SK-N-SH (cell line): ENCODE results near the gene ABCE1. TPM values are rescaled to one million over a fixed set of nuclear protein-coding genes. Genes with fewer than 3 reads are reported as not detected.

Experiments
- CTCF ChIA-PET: fragments of 300-600, 350-600 bp; formaldehyde crosslinking; extraction: SDS; loops from one replicate; lab custom pipeline; 2021; lab: Yijun Ruan, JAX
- POLR2A ChIA-PET: fragments of 350-600 bp; sonication (Branson Sonifier 250); formaldehyde crosslinking; extraction: SDS; loops from one replicate; lab custom pipeline; 2020; ENCODE audit warnings: antibody characterized with exemption, inconsistent platforms; lab: Yijun Ruan, JAX
- DNase-seq: peaks from one replicate; pipeline ENCODE4 v3.0.0; 2012
- H2AFZ ChIP-seq: fragments of 200-600 bp; sonication (generic); 2 replicates; pipeline ENCODE4 v1.8.1; 2016; ENCODE audit warnings: antibody characterized with exemption, mild to moderate bottlenecking, low read depth
- H3F3A ChIP-seq: fragments of 200-600 bp; sonication (generic); replicated peaks from 2 replicates; pipeline ENCODE3; 2016; ENCODE audit warnings: antibody characterized with exemption, mild to moderate bottlenecking; ENCODE audit not compliant: insufficient read depth
- H3K27ac ChIP-seq, 2 experiments: fragments of 200-500 bp in 1 of 2; fragments of 200-600 bp in 1 of 2; sonication (Bioruptor generic) in 1 of 2; sonication (generic), shearing (Covaris generic) in 1 of 2; 2 replicates each; pipeline versions ENCODE4 v1.5.1 to v1.6.1; 2014 to 2016; ENCODE audit warnings: low read depth in 2 of 2, inconsistent platforms in 1 of 2, low read length in 1 of 2, mild to moderate bottlenecking in 1 of 2, mixed read lengths in 1 of 2
- H3K27me3 ChIP-seq: fragments of 200-600 bp; sonication (generic), shearing (Covaris generic); 2 replicates; pipeline ENCODE4 v1.6.1; 2016; ENCODE audit warnings: mixed run types; ENCODE audit not compliant: insufficient read depth
- H3K36me3 ChIP-seq, 2 experiments: fragments of 200-500 bp in 1 of 2; fragments of 200-600 bp in 1 of 2; sonication (Bioruptor generic) in 1 of 2; sonication (generic) in 1 of 2; replicated peaks in 1 of 2; 2 replicates each; pipeline versions ENCODE3 to v1.5.1; 2014 to 2016; ENCODE audit warnings: low read length in 1 of 2, mild to moderate bottlenecking in 1 of 2; ENCODE audit not compliant: insufficient read depth in 2 of 2, control insufficient read depth in 1 of 2
- H3K4me1 ChIP-seq, 2 experiments: fragments of 200-500 bp in 1 of 2; fragments of 200-600 bp in 1 of 2; sonication (Bioruptor generic) in 1 of 2; sonication (generic), shearing (Covaris generic) in 1 of 2; 2 replicates each; pipeline versions ENCODE4 v1.5.1 to v1.6.1; 2014 to 2016; ENCODE audit warnings: low read depth in 1 of 2, low read length in 1 of 2, mixed run types in 1 of 2; ENCODE audit not compliant: insufficient read depth in 2 of 2, control insufficient read depth in 1 of 2
- H3K4me2 ChIP-seq: fragments of 200-600 bp; sonication (generic), shearing (Covaris generic); 2 replicates; pipeline ENCODE4 v1.6.1; 2017; ENCODE audit warnings: mixed run types
- H3K4me3 ChIP-seq, 2 experiments: fragments of 200-500 bp in 1 of 2; fragments of 200-600 bp in 1 of 2; sonication (Bioruptor generic) in 1 of 2; sonication (generic), shearing (Covaris generic) in 1 of 2; 2 replicates each; pipeline versions ENCODE4 v1.5.1 to v1.8.1; 2014 to 2016; ENCODE audit warnings: low read depth in 2 of 2, inconsistent platforms in 1 of 2, low read length in 1 of 2, mild to moderate bottlenecking in 1 of 2, mixed read lengths in 1 of 2, moderate library complexity in 1 of 2
- H3K79me2 ChIP-seq: fragments of 200-600 bp; sonication (generic); 2 replicates; pipeline ENCODE4 v1.8.1; 2017; ENCODE audit warnings: mild to moderate bottlenecking; ENCODE audit not compliant: insufficient read depth
- H3K9ac ChIP-seq: fragments of 200-600 bp; sonication (generic); 2 replicates; pipeline ENCODE4 v1.6.1; 2017; ENCODE audit warnings: mixed run types
- H3K9me2 ChIP-seq: fragments of 200-600 bp; sonication (generic); 2 replicates; pipeline ENCODE4 v1.6.1; 2017; ENCODE audit warnings: mixed run types
- H3K9me3 ChIP-seq: fragments of 200-600 bp; sonication (generic); 2 replicates; pipeline ENCODE4 v1.6.1; 2017; ENCODE audit warnings: mixed run types, mild to moderate bottlenecking, moderate library complexity
- H4K20me1 ChIP-seq: fragments of 200-600 bp; sonication (generic); 2 replicates; pipeline ENCODE4 v1.6.1; 2017; ENCODE audit warnings: mild to moderate bottlenecking, mixed run types; ENCODE audit not compliant: insufficient read depth
- CHD2 ChIP-seq: fragments of 150-350 bp; IDR thresholded peaks from 2 replicates; pipeline ENCODE4 v1.6.1; 2018; ENCODE audit warnings: low read length; ENCODE audit not compliant: partially characterized antibody
- ELF1 ChIP-seq: IDR thresholded peaks from 2 replicates; pipeline ENCODE4 v1.4.0; 2012
- EP300 ChIP-seq, 2 experiments: IDR thresholded peaks; 2 replicates each; pipeline versions ENCODE4 v1.4.0 to v1.6.1; 2012; ENCODE audit warnings: borderline replicate concordance in 1 of 2, low read depth in 1 of 2, low read length in 1 of 2
- EZH2phosphoT487 ChIP-seq: fragments of 200-600 bp; sonication (generic); IDR thresholded peaks from 2 replicates; pipeline ENCODE4 v1.6.1; 2017; ENCODE audit warnings: low read depth, mixed run types, mild to moderate bottlenecking, antibody characterized with exemption, moderate library complexity, borderline replicate concordance
- FOXJ3 ChIP-seq: sonication (generic); formaldehyde crosslinking; IDR thresholded peaks from 2 replicates; pipeline ENCODE4 v1.5.1; 2020; ENCODE audit warnings: mild to moderate bottlenecking, missing genetic modification reagents
- FOXM1 ChIP-seq: IDR thresholded peaks from 2 replicates; pipeline ENCODE4 v1.4.0; 2012; ENCODE audit warnings: low read depth, mild to moderate bottlenecking
- GABPA ChIP-seq: IDR thresholded peaks from 2 replicates; pipeline ENCODE4 v1.4.0; 2012; ENCODE audit warnings: low read depth, mild to moderate bottlenecking
- GATA2 ChIP-seq: sonication (generic); formaldehyde crosslinking; IDR thresholded peaks from 2 replicates; pipeline ENCODE4 v1.5.0; 2020; ENCODE audit warnings: mild to moderate bottlenecking, missing genetic modification reagents
- JUND ChIP-seq: IDR thresholded peaks from 2 replicates; pipeline ENCODE4 v1.4.0; 2012
- MAX ChIP-seq: IDR thresholded peaks from 2 replicates; pipeline ENCODE4 v1.4.0; 2012; ENCODE audit warnings: low read depth
- MEF2A ChIP-seq: IDR thresholded peaks from 2 replicates; pipeline ENCODE4 v1.4.0; 2012; ENCODE audit warnings: low read depth, borderline replicate concordance
- MXI1 ChIP-seq: IDR thresholded peaks from 2 replicates; pipeline ENCODE4 v1.6.1; 2012; ENCODE audit warnings: mild to moderate bottlenecking, low read depth, low read length, improper control_type of control experiment
- NFIC ChIP-seq: IDR thresholded peaks from 2 replicates; pipeline ENCODE4 v1.4.0; 2012; ENCODE audit warnings: borderline replicate concordance
- NRF1 ChIP-seq: IDR thresholded peaks from 2 replicates; pipeline ENCODE4 v1.6.1; 2012; ENCODE audit warnings: low read depth, mild to moderate bottlenecking, low read length
- POLR2AphosphoS5 ChIP-seq: IDR thresholded peaks from 2 replicates; pipeline ENCODE4 v1.6.1; 2012; ENCODE audit warnings: low read depth, low read length
- RAD21 ChIP-seq: IDR thresholded peaks from 2 replicates; pipeline ENCODE4 v1.6.1; 2012; ENCODE audit warnings: mild to moderate bottlenecking, low read length
- RCOR1 ChIP-seq: fragments of 150-350 bp; IDR thresholded peaks from 2 replicates; pipeline ENCODE4 v1.6.1; 2017; ENCODE audit warnings: antibody characterized with exemption, low read length
- RFX5 ChIP-seq: IDR thresholded peaks from 2 replicates; pipeline ENCODE4 v1.6.1; 2012; ENCODE audit warnings: mild to moderate bottlenecking, improper control_type of control experiment, low read length
- TAF1 ChIP-seq: IDR thresholded peaks from 2 replicates; pipeline ENCODE4 v1.6.1; 2012; ENCODE audit warnings: low read depth, mild to moderate bottlenecking, low read length, moderate library complexity, borderline replicate concordance
- TCF12 ChIP-seq: IDR thresholded peaks from 2 replicates; pipeline ENCODE4 v1.4.0; 2012
- TEAD4 ChIP-seq: IDR thresholded peaks from 2 replicates; pipeline ENCODE4 v1.4.0; 2012; ENCODE audit warnings: mild to moderate bottlenecking, borderline replicate concordance; ENCODE audit not compliant: insufficient read depth
- ZBTB33 ChIP-seq: IDR thresholded peaks from 2 replicates; pipeline ENCODE4 v1.4.0; 2012; ENCODE audit warnings: low read depth, borderline replicate concordance
- WGBS: methylation state at CpG from one replicate; pipeline ENCODE4 v1.1.6; 2017; ENCODE audit warnings: low lambda C conversion rate; 5-methylcytosine and 5-hydroxymethylcytosine counted together
- polyA plus RNA-seq, 3 experiments: library from polyadenylated mRNA; depleted of rRNA; stranded (reverse); fragments of >200 nt; gene quantifications; 2 replicates each; pipeline ENCODE4 v1.2.3, GENCODE V29; 2012
- TF ChIP-seq, protein P1 (sequence below): IDR thresholded peaks from 2 replicates; pipeline ENCODE4; 2012

The ABCE1 gene
- polyA plus RNA-seq, 1 of the 3 experiments (the other 2 are of a cell fraction): 48.3 TPM

- Histone ChIP-seq H3K27ac (peak overlapping the region; percentile 94 to 97), H3K9ac (peak overlapping the region; percentile 84), H3K27me3 (no peaks in the 10 kb centered on the region), H4K20me1 (peaks cover 8% of the 10 kb centered on the region; the same call in 1 of the 2 replicates), H3K4me1 (peaks cover 0 to 12% of the 10 kb centered on the region in 2 experiments; a peak in 2 of 4 replicates), H3K9me2 (no peaks in the 10 kb centered on the region), H3K79me2 (peaks cover 92% of the 10 kb centered on the region), H2AFZ (peak overlapping the region; percentile 73), H3K9me3 (no peaks in the 10 kb centered on the region), H3K36me3 (peaks cover 44 to 50% of the 10 kb centered on the region in 2 experiments), H3K4me3 (peak overlapping the region; percentile 65 to 79), H3K4me2 (peak overlapping the region; percentile 89), H3F3A (peaks cover 12% of the 10 kb centered on the region)
- DNase-seq: no peak
- POLR2A ChIA-PET: interaction anchor here (0.6 kb wide), 1 partner anchor 11 kb away, joined by 3 read pairs; no protein-coding TSS in a partner anchor
- CTCF ChIA-PET: interaction anchor here (0.7 to 2.1 kb wide), 6 partner anchors 10 to 84 kb away, joined by 3 to 8 read pairs (median 6); no protein-coding TSS in a partner anchor
- TF ChIP-seq EZH2phosphoT487 (no peak), MEF2A (no peak), RAD21 (peak; percentile 42)
- TF ChIP-seq, protein P1, sequence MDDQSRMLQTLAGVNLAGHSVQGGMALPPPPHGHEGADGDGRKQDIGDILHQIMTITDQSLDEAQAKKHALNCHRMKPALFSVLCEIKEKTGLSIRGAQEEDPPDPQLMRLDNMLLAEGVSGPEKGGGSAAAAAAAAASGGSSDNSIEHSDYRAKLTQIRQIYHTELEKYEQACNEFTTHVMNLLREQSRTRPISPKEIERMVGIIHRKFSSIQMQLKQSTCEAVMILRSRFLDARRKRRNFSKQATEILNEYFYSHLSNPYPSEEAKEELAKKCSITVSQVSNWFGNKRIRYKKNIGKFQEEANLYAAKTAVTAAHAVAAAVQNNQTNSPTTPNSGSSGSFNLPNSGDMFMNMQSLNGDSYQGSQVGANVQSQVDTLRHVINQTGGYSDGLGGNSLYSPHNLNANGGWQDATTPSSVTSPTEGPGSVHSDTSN: no peak
- 2% methylated on average over 10 of the region's 10 CpGs for WGBS
Observed at GRCh38 chr4:145097331-145097820, 735 bp upstream of the ABCE1 start.

GRCh38 chr4:145098675-145099037, 545 bp downstream of the ABCE1 start:
- Histone ChIP-seq H3K4me3 (peak overlapping the region; percentile 65 to 79), H4K20me1 (peaks cover 11% of the 10 kb centered on the region; the same call in 1 of the 2 replicates), H3K9ac (peak overlapping the region; percentile 84), H3K4me1 (peaks cover 0 to 12% of the 10 kb centered on the region in 2 experiments; a peak in 2 of 4 replicates), H3K36me3 (peaks cover 31 to 39% of the 10 kb centered on the region in 2 experiments), H3K27me3 (no peaks in the 10 kb centered on the region), H2AFZ (peak overlapping the region; percentile 71), H3K79me2 (peaks cover 92% of the 10 kb centered on the region), H3K9me2 (no peaks in the 10 kb centered on the region), H3K4me2 (peak overlapping the region; percentile 89), H3F3A (peaks cover 12% of the 10 kb centered on the region), H3K9me3 (no peaks in the 10 kb centered on the region), H3K27ac (peak overlapping the region; percentile 68 to 94)
- WGBS: 0% methylated on average over 9 of the region's 9 CpGs
- peak; percentile 41 for DNase-seq
- ChIA-PET POLR2A (no interaction called here), CTCF (interaction anchor here (0.9 to 2.1 kb wide), 8 partner anchors 10 to 518 kb away, joined by 3 to 8 read pairs (median 3); no protein-coding TSS in a partner anchor)
- TF ChIP-seq NFIC (no peak), ZBTB33 (no peak), RFX5 (no peak), CHD2 (no peak), EZH2phosphoT487 (no peak), MAX (peak; percentile 8; the same call in 1 of the 2 replicates), MXI1 (peak; percentile 91; the same call in 1 of the 2 replicates), NRF1 (no peak), FOXJ3 (CRISPR knock-in tag) (0 out of 2 replicates have a peak, but pooled peaks have one; percentile 45), EP300 (IDR thresholded peaks at IDR 0.05; ENCODE audit: borderline replicate concordance in 1 of 2, low read depth in 1 of 2, low read length in 1 of 2) (no peak), TAF1 (no peak), POLR2AphosphoS5 (no peak), GATA2 (CRISPR knock-in tag) (no peak), TEAD4 (no peak), FOXM1 (no peak), TCF12 (no peak), GABPA (no peak), ELF1 (no peak), RCOR1 (no peak), JUND (peak; percentile 34; the same call in 1 of the 2 replicates)
- TF ChIP-seq, protein P1: no peak
